ENCODE measurements around the gene TBK1. TPM values are rescaled to one million over a fixed set of nuclear protein-coding genes. Genes with fewer than 3 reads are reported as not detected.

TBK1 gene
- total and polyA plus RNA-seq, 10 of the 15 experiments (the other 5 are each of a cell fraction or from before 2014, with no cell fraction given) = 13.4 to 49.3 (median 37.7) TPM

DNA sequence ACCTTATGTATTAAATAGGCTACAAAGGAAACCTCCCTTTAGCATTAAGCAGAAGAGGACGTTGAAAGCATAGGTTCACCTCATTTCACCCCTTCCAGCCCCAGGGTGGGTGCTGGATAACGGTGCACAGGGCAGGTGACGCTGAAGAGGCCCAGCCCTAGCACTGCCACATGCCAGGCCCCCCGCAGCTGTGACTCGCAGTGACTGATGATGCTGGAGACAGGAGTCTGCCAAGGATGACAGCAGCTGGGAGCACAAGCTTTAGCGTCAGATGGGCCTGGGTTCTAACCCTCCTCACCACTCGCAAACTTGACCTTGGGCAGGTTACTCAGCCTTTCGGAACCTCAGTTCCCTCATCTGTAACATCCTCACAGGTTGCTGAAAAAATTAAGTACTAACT lies 76.7 kb downstream of the TBK1 start (continued):
- TF ChIP-seq, protein P1, sequence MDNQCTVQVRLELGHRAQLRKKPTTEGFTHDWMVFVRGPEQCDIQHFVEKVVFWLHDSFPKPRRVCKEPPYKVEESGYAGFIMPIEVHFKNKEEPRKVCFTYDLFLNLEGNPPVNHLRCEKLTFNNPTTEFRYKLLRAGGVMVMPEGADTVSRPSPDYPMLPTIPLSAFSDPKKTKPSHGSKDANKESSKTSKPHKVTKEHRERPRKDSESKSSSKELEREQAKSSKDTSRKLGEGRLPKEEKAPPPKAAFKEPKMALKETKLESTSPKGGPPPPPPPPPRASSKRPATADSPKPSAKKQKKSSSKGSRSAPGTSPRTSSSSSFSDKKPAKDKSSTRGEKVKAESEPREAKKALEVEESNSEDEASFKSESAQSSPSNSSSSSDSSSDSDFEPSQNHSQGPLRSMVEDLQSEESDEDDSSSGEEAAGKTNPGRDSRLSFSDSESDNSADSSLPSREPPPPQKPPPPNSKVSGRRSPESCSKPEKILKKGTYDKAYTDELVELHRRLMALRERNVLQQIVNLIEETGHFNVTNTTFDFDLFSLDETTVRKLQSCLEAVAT (IDR thresholded peaks at IDR 0.05) = no peak
- TF ChIP-seq, protein P2, sequence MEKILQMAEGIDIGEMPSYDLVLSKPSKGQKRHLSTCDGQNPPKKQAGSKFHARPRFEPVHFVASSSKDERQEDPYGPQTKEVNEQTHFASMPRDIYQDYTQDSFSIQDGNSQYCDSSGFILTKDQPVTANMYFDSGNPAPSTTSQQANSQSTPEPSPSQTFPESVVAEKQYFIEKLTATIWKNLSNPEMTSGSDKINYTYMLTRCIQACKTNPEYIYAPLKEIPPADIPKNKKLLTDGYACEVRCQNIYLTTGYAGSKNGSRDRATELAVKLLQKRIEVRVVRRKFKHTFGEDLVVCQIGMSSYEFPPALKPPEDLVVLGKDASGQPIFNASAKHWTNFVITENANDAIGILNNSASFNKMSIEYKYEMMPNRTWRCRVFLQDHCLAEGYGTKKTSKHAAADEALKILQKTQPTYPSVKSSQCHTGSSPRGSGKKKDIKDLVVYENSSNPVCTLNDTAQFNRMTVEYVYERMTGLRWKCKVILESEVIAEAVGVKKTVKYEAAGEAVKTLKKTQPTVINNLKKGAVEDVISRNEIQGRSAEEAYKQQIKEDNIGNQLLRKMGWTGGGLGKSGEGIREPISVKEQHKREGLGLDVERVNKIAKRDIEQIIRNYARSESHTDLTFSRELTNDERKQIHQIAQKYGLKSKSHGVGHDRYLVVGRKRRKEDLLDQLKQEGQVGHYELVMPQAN (conservative IDR thresholded peaks at IDR 0.05) = no peak

DNA sequence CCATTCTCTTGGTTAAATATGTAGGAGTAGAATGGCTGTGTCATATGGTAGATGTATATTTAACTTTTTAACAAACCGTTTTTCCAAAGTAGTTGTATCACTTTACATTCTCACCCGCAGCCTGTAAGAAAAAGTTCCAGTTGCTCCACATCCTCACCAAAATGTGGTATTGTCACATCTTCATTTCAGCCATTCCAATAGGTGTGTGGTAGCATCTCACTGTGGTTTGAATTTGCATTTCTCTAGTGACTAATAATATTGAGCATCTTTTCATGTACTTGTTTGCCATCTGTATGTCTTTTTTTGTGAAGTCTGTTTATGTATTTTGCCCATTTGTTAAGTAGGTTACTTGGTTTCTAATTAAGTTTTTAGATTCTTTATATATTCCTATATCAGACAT lies 78.6 kb downstream of the TBK1 start:
- FAIRE-seq = no peak
- no TSS peak for BruUV-seq (replicated peaks)
- no peaks in the 10 kb centered on the region for H3K4me1 ChIP-seq (ENCODE audit: control insufficient read depth, insufficient read depth, low read length)

More for the DNA sequence above, 78.6 kb downstream of the TBK1 start:
- Histone ChIP-seq H3K27ac (ENCODE audit: control insufficient read depth, insufficient read depth) (no peak overlapping the region), H3K9ac (ENCODE audit: control insufficient read depth, insufficient read depth, low read length) (no peak overlapping the region), H3K79me2 (ENCODE audit: control insufficient read depth, insufficient read depth, low read length) (no peaks in the 10 kb centered on the region), H2AFZ (ENCODE audit: control insufficient read depth, low read depth, low read length) (no peak overlapping the region), H3K27me3 (replicated peaks in 1 of 2; ENCODE audit: control insufficient read depth in 2 of 2, insufficient read depth in 2 of 2, low read length in 1 of 2) (no peaks in the 10 kb centered on the region), H3K36me3 (ENCODE audit: control insufficient read depth in 2 of 2, insufficient read depth in 2 of 2, low read length in 1 of 2) (no peaks in the 10 kb centered on the region), H3K4me2 (ENCODE audit: control insufficient read depth, insufficient read depth) (no peak overlapping the region), H4K20me1 (ENCODE audit: control insufficient read depth, insufficient read depth) (no peaks in the 10 kb centered on the region), H3K4me3 (no peak overlapping the region), H3K9me3 (replicated peaks; ENCODE audit: control insufficient read depth, insufficient read depth, low read length) (no peaks in the 10 kb centered on the region)
- no peak for ATAC-seq
- WGBS (ENCODE audit: insufficient coverage, insufficient replicate concordance, low lambda C conversion rate, missing lambda C conversion rate) = 50% methylated on average over 2 of the region's 2 CpGs
- TF ChIP-seq CREB1 (IDR thresholded peaks at IDR 0.05; ENCODE audit: low read depth) = no peak
- no peak for TF ChIP-seq KAT2A (conservative IDR thresholded peaks at IDR 0.05; ENCODE audit: control insufficient read depth, low read depth, low read length)
- TF ChIP-seq, protein P3, sequence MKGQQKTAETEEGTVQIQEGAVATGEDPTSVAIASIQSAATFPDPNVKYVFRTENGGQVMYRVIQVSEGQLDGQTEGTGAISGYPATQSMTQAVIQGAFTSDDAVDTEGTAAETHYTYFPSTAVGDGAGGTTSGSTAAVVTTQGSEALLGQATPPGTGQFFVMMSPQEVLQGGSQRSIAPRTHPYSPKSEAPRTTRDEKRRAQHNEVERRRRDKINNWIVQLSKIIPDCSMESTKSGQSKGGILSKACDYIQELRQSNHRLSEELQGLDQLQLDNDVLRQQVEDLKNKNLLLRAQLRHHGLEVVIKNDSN (IDR thresholded peaks at IDR 0.05; ENCODE audit: borderline replicate concordance, extremely low read length, insufficient read depth, low read depth, low read length) = no peak
- no peak for TF ChIP-seq SMARCA5 (IDR thresholded peaks at IDR 0.05)
- no peak for TF ChIP-seq PAX8 (IDR thresholded peaks at IDR 0.05)
- TF ChIP-seq, protein P1 (IDR thresholded peaks at IDR 0.05) = no peak
- TF ChIP-seq, protein P4, sequence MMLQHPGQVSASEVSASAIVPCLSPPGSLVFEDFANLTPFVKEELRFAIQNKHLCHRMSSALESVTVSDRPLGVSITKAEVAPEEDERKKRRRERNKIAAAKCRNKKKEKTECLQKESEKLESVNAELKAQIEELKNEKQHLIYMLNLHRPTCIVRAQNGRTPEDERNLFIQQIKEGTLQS (IDR thresholded peaks at IDR 0.05; ENCODE audit: borderline replicate concordance, extremely low read depth, low read depth, low read length) = no peak
- TF ChIP-seq MEF2A (IDR thresholded peaks at IDR 0.05; ENCODE audit: insufficient read depth, low read depth, low read length) = no peak
- no peak for TF ChIP-seq BACH1 (IDR thresholded peaks at IDR 0.05; ENCODE audit: borderline replicate concordance)
- RAD21 ChIA-PET (ENCODE audit: unreplicated experiment) = interaction anchor here (0.9 kb wide), 1 partner anchor 19 kb away, joined by 3 read pairs; no protein-coding TSS in a partner anchor
- in situ Hi-C loops (cut with MboI) (no loop called here), intact Hi-C loops (cut with micrococcal nuclease; ENCODE audit: unreplicated experiment) (no loop called here)
- CTCF ChIA-PET = interaction anchor here (1.1 kb wide), 1 partner anchor 19 kb away, joined by 3 read pairs; no protein-coding TSS in a partner anchor
- SMC1A ChIA-PET (ENCODE audit: uncharacterized antibody, unreplicated experiment) = interaction anchor here (1.2 kb wide), 1 partner anchor 17 kb away, joined by 3 read pairs; no protein-coding TSS in a partner anchor
- POLR2A ChIA-PET = no interaction called here
- no peak for DNase-seq (ENCODE audit: low read depth, low spot score)

All from GM12878 (cell line).